CD14-positive monocyte (primary cell): Measurements from ENCODE around the gene ITLN1. TPM values are rescaled to one million over a fixed set of nuclear protein-coding genes. Genes with fewer than 3 reads are reported as not detected.

Experiments used
- DNase-seq, 3 donors: peaks; one replicate each; pipeline ENCODE4 v3.0.0-alpha.2; 2011 to 2022
- H2AFZ ChIP-seq: 2 replicates; pipeline ENCODE4 v1.6.0; 2012; ENCODE audit warnings: mild to moderate bottlenecking, low read depth, low read length, inconsistent platforms; ENCODE audit not compliant: insufficient read depth, poor library complexity, severe bottlenecking
- H3K27ac ChIP-seq, 2 donors: 1 replicate in 1 of 2; 2 replicates in 1 of 2; pipeline ENCODE4 v1.5.1; 2012 to 2013; ENCODE audit warnings: low read length in 2 of 2, control low read depth in 1 of 2, inconsistent platforms in 1 of 2, low read depth in 1 of 2, mild to moderate bottlenecking in 1 of 2
- H3K27me3 ChIP-seq, 2 donors: one replicate each; pipeline versions ENCODE4 v1.6.0 to v1.6.1; 2011 to 2013; ENCODE audit warnings: low read length in 2 of 2; ENCODE audit not compliant: control insufficient read depth in 2 of 2, insufficient read depth in 2 of 2
- H3K36me3 ChIP-seq, 2 donors: replicated peaks in 1 of 2; 1 replicate in 1 of 2; 2 replicates in 1 of 2; pipeline versions ENCODE4 v1.5.1 to v1.6.1; 2012 to 2013; ENCODE audit warnings: low read length in 2 of 2, control low read depth in 1 of 2, inconsistent platforms in 1 of 2, mild to moderate bottlenecking in 1 of 2; ENCODE audit not compliant: insufficient read depth in 2 of 2, control insufficient read depth in 1 of 2
- H3K4me1 ChIP-seq, 2 donors: 1 replicate in 1 of 2; 2 replicates in 1 of 2; pipeline versions ENCODE4 v1.5.1 to v1.6.1; 2012 to 2013; ENCODE audit warnings: low read length in 2 of 2, control low read depth in 1 of 2, inconsistent platforms in 1 of 2, mild to moderate bottlenecking in 1 of 2, moderate library complexity in 1 of 2; ENCODE audit not compliant: insufficient read depth in 2 of 2, control insufficient read depth in 1 of 2
- H3K4me2 ChIP-seq: replicated peaks from 2 replicates; pipeline ENCODE3; 2012; ENCODE audit warnings: low read length, moderate library complexity, mild to moderate bottlenecking; ENCODE audit not compliant: poor library complexity, severe bottlenecking; ENCODE audit errors: extremely low read depth
- H3K4me3 ChIP-seq, 3 experiments: fragments of 200-600 bp in 1 of 3; sonication (generic) in 1 of 3; replicated peaks in 1 of 3; 1 replicate in 2 of 3; 2 replicates in 1 of 3; pipeline ENCODE4 v1.5.1; 2011 to 2013; ENCODE audit warnings: low read length in 3 of 3, mild to moderate bottlenecking in 3 of 3, control low read depth in 2 of 3, low read depth in 2 of 3, inconsistent platforms in 1 of 3, moderate library complexity in 1 of 3
- H3K79me2 ChIP-seq: 2 replicates; pipeline ENCODE4 v1.6.0; 2012; ENCODE audit warnings: mild to moderate bottlenecking, control low read depth, inconsistent platforms, low read length, moderate library complexity; ENCODE audit not compliant: insufficient read depth
- H3K9ac ChIP-seq: 2 replicates; pipeline ENCODE4 v1.6.0; 2017; ENCODE audit warnings: low read length, mild to moderate bottlenecking; ENCODE audit not compliant: insufficient read depth, poor library complexity, severe bottlenecking
- H3K9me3 ChIP-seq, 2 donors: replicated peaks in 1 of 2; 1 replicate in 1 of 2; 2 replicates in 1 of 2; pipeline versions ENCODE4 v1.5.1 to v1.6.1; 2012 to 2013; ENCODE audit warnings: low read length in 2 of 2, control low read depth in 1 of 2; ENCODE audit not compliant: control insufficient read depth in 1 of 2, insufficient read depth in 1 of 2
- H4K20me1 ChIP-seq: 2 replicates; pipeline ENCODE4 v1.6.0; 2012; ENCODE audit warnings: mild to moderate bottlenecking, low read length, control low read depth, moderate library complexity; ENCODE audit not compliant: insufficient read depth
- H3K27ac Mint-ChIP-seq, 7 donors: one replicate each; pipeline ENCODE4 v1.8.0; 2020; ENCODE audit warnings: mild to moderate bottlenecking in 7 of 7, mixed read lengths in 7 of 7, moderate library complexity in 6 of 7, inconsistent platforms in 2 of 7
- H3K27me3 Mint-ChIP-seq, 3 donors: one replicate each; pipeline ENCODE4 v1.8.0; 2021 to 2022; ENCODE audit warnings: low read depth in 3 of 3, mild to moderate bottlenecking in 3 of 3, mixed read lengths in 3 of 3, moderate library complexity in 3 of 3, inconsistent platforms in 1 of 3
- H3K36me3 Mint-ChIP-seq, 2 donors: one replicate each; pipeline ENCODE4 v1.8.0; 2020; ENCODE audit warnings: mixed read lengths in 2 of 2, inconsistent platforms in 1 of 2, mild to moderate bottlenecking in 1 of 2
- H3K4me1 Mint-ChIP-seq: one replicate; pipeline ENCODE4 v1.8.0; 2020; ENCODE audit warnings: mild to moderate bottlenecking, mixed read lengths
- H3K4me3 Mint-ChIP-seq, 2 donors: one replicate each; pipeline ENCODE4 v1.8.0; 2020; ENCODE audit warnings: mild to moderate bottlenecking in 2 of 2, mixed read lengths in 2 of 2, moderate library complexity in 1 of 2
- H3K9me3 Mint-ChIP-seq, 7 donors: one replicate each; pipeline ENCODE4 v1.8.0; 2020 to 2022; ENCODE audit warnings: mixed read lengths in 7 of 7, mild to moderate bottlenecking in 6 of 7, moderate library complexity in 6 of 7, inconsistent platforms in 2 of 7
- CTCF ChIP-seq: fragments of 200-600 bp; IDR thresholded peaks from one replicate; pipeline ENCODE4 v1.8.0; 2022; ENCODE audit warnings: antibody characterized with exemption, mild to moderate bottlenecking
- WGBS: methylation state at CpG from one replicate; pipeline ENCODE4 v1.1.5; 2013; ENCODE audit warnings: missing lambda C conversion rate; ENCODE audit not compliant: insufficient coverage; 5-methylcytosine and 5-hydroxymethylcytosine counted together
- intact Hi-C, 2 donors: fragments of 100-400 bp; cut with micrococcal nuclease; formaldehyde crosslinking; loops; one replicate each; pipeline versions ENCODE4 v1.15.0 to v1.15.1; 2023
- polyA plus RNA-seq, 3 donors: library from polyadenylated mRNA; depleted of rRNA in 1 of 3; unstranded in 2 of 3; stranded (reverse) in 1 of 3; fragments of 300-500 nt in 2 of 3; fragments of >200 nt in 1 of 3; fragmentation: Illumina TruSeq in 2 of 3; gene quantifications; 1 replicate in 2 of 3; 2 replicates in 1 of 3; pipeline ENCODE4 v1.2.3, GENCODE V29; 2012 to 2021

ITLN1 gene
- polyA plus RNA-seq, 3 donors, result 1.2 to 1.6 (median 1.3) TPM

GRCh38 chr1:160925652-160926244 lies 40.8 kb upstream of the ITLN1 start:
- WGBS, result 95% methylated on average over 2 of the region's 5 CpGs
- H3K27ac Mint-ChIP-seq, result no peak overlapping the region

More at GRCh38 chr1:160925652-160926244, 40.8 kb upstream of the ITLN1 start:
- H3K36me3 ChIP-seq, result no peaks in the 10 kb centered on the region
- no peak overlapping the region for H3K4me3 ChIP-seq
- no peaks in the 10 kb centered on the region for H3K36me3 Mint-ChIP-seq
- no peak overlapping the region for H3K27ac ChIP-seq
- peaks cover 1 to 7% (median 4%) of the 10 kb centered on the region in 3 donors for H3K27me3 Mint-ChIP-seq
- no peaks in the 10 kb centered on the region for H4K20me1 ChIP-seq
- H3K9me3 ChIP-seq, result peaks cover 13 to 46% of the 10 kb centered on the region in 2 donors
- no peak overlapping the region for H3K4me3 Mint-ChIP-seq
- intact Hi-C loops, result no loop called here
- no peak for DNase-seq
- H2AFZ ChIP-seq, result no peak overlapping the region
- no peaks in the 10 kb centered on the region for H3K79me2 ChIP-seq
- no peaks in the 10 kb centered on the region for H3K4me1 ChIP-seq
- no peaks in the 10 kb centered on the region for H3K27me3 ChIP-seq
- no peaks in the 10 kb centered on the region for H3K4me1 Mint-ChIP-seq
- no peak for TF ChIP-seq CTCF
- peaks cover 23 to 64% (median 45%) of the 10 kb centered on the region in 7 donors for H3K9me3 Mint-ChIP-seq
- no peak overlapping the region for H3K9ac ChIP-seq
- H3K4me2 ChIP-seq, result no peak overlapping the region
